ENCODE results near the gene NFIC. TPM values are rescaled to one million over a fixed set of nuclear protein-coding genes. Genes with fewer than 3 reads are reported as not detected.
A peak's percentile ranks its signal among the peaks of the same experiment; 100 is the strongest.

The NFIC gene
- total RNA-seq, 2 donors from 2014 or later = 42.0 to 71.3 TPM

DNA sequence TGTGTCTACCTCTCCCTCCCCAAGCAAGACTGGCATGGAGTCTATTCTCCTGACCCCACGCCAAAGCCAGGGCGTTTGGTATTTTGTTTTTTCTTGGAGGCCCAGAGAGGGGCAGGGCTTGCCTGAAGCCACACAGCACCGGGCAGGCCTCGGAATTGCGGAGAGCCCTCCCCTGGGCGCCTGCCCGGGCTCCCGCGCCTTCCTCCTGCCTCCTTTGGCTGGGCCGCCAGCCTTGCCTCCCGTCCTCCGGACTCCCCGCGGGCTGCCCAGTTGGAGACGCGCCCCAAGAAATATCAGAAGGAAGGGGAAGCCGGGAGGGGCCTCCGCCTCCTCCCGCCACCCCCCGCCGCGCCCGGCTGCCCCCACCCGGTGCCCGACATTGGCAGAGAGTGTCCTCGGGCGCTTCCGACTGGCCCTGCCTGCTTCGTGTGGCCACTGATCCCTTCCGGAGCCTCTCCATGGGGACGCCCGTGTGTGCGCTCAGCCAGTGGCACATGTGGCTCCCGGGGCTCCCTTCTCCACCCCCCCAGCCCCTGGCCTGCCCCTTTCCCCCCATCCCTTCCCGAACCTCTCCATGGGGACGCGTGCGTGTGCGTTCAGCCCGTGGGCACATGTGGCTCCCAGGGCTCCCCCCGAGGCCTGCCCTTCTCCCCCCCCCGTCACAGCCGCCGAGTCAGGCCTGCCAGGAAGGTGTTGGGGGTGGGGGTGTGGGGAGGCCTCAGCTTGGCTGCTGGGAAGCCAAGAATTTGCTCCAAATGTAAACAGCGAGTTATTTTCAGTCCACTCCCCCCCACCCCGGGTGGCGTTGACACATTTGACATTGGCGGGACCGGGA, 37.3 kb downstream of the NFIC start:
- H3K27me3 ChIP-seq = no peaks in the 10 kb centered on the region
- H3K4me3 ChIP-seq = peak overlapping the region; percentile 3
- no peaks in the 10 kb centered on the region for H3K9me3 ChIP-seq
- peak overlapping the region; percentile 5 to 66 for H3K9ac ChIP-seq (ENCODE audit: low read depth in 2 of 2, low read length in 2 of 2)
- intact Hi-C loops (cut with DNase I) = no loop called here
- no peaks in the 10 kb centered on the region for H3K36me3 ChIP-seq
- DNase-seq = peak; percentile 65
- peak overlapping the region; percentile 93 for H3K27ac ChIP-seq
- TF ChIP-seq, protein P1, sequence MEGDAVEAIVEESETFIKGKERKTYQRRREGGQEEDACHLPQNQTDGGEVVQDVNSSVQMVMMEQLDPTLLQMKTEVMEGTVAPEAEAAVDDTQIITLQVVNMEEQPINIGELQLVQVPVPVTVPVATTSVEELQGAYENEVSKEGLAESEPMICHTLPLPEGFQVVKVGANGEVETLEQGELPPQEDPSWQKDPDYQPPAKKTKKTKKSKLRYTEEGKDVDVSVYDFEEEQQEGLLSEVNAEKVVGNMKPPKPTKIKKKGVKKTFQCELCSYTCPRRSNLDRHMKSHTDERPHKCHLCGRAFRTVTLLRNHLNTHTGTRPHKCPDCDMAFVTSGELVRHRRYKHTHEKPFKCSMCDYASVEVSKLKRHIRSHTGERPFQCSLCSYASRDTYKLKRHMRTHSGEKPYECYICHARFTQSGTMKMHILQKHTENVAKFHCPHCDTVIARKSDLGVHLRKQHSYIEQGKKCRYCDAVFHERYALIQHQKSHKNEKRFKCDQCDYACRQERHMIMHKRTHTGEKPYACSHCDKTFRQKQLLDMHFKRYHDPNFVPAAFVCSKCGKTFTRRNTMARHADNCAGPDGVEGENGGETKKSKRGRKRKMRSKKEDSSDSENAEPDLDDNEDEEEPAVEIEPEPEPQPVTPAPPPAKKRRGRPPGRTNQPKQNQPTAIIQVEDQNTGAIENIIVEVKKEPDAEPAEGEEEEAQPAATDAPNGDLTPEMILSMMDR (IDR thresholded peaks at IDR 0.05) = no peak
- peaks cover 4% of the 10 kb centered on the region for H3K4me1 ChIP-seq

DNA sequence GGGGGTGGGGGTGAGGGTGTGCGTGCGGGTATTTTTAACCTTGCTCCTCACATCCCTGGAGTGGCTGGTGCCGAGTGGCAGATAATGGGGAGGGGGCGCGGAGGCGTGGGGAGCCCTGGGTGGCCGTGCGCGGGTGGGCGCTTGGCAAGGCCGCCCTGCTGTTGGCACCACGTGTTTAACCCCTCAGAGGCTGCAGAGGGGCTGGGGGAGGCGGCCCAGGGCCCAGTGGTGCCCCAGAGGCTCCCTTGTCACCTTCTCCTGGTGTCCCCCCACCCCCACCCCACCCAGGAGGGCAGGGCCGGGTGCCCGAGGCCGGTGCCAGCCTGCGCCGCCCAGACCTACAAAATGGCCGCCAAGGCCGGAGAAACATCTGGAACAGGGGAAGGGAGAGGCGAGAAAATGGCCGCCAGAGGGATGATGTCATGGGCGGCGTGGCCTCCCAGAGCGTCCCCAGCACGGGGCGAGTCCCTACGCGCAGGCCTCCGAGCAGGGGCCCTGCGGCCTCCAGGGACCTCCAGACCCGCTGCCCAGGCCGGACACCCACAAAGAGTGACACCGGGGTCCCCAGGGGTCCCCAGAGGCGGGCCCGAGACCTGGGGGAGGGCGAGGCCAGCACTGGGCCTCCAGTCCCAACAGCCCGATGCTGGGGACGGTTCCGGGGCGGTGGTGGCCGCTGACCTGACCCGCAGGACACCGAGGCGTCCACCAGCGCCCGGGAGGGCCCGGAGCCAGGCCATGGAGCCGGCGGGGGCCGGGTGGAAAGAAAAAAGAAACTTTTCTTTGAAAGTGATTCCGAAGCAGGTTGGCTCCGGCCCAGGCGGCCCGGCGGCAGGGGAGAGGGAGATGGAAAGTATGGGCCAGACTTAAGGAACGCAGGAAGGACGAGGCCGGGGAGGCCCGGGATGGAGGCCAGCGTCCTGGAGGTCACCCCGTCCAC, 38.2 kb downstream of the NFIC start:
- DNase-seq = peak; percentile 58
- TF ChIP-seq, protein P1 (IDR thresholded peaks at IDR 0.05) = no peak
- intact Hi-C loops (cut with DNase I) = no loop called here
- no peaks in the 10 kb centered on the region for H3K27me3 ChIP-seq
- H3K9me3 ChIP-seq = no peaks in the 10 kb centered on the region
- H3K9ac ChIP-seq (ENCODE audit: low read depth in 2 of 2, low read length in 2 of 2) = peak overlapping the region; percentile 34 to 73
- no peaks in the 10 kb centered on the region for H3K4me1 ChIP-seq
- peak overlapping the region; percentile 22 for H3K4me3 ChIP-seq
- no peaks in the 10 kb centered on the region for H3K36me3 ChIP-seq
- peak overlapping the region; percentile 93 for H3K27ac ChIP-seq

DNA sequence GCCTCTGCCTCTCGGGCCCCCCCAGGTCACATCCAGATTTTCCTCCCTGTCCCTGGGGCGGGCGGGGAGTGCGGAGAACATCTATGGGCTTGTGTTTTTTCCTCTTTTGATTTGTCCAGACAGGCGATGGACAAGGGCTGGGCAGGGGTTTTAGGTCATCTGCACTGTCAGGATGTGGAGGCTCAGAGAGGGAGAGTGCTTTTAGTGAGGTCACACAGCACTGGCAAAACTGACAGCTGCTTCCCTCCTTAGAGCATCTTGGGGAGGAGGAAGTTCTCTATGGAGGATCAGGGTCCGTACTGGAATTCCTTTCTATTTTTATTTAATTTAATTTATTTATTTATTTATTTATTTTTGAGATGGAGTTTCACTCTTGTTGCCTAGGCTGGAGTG, 38.9 kb downstream of the NFIC start:
- no peaks in the 10 kb centered on the region for H3K36me3 ChIP-seq
- H3K27ac ChIP-seq = peak overlapping the region; percentile 93
- peak overlapping the region; percentile 34 to 73 for H3K9ac ChIP-seq (ENCODE audit: low read depth in 2 of 2, low read length in 2 of 2)
- no peaks in the 10 kb centered on the region for H3K9me3 ChIP-seq
- no peaks in the 10 kb centered on the region for H3K4me1 ChIP-seq
- TF ChIP-seq, protein P1 (IDR thresholded peaks at IDR 0.05) = no peak
- H3K4me3 ChIP-seq = no peak overlapping the region
- intact Hi-C loops (cut with DNase I) = no loop called here
- DNase-seq = no peak
- H3K27me3 ChIP-seq = no peaks in the 10 kb centered on the region

DNA sequence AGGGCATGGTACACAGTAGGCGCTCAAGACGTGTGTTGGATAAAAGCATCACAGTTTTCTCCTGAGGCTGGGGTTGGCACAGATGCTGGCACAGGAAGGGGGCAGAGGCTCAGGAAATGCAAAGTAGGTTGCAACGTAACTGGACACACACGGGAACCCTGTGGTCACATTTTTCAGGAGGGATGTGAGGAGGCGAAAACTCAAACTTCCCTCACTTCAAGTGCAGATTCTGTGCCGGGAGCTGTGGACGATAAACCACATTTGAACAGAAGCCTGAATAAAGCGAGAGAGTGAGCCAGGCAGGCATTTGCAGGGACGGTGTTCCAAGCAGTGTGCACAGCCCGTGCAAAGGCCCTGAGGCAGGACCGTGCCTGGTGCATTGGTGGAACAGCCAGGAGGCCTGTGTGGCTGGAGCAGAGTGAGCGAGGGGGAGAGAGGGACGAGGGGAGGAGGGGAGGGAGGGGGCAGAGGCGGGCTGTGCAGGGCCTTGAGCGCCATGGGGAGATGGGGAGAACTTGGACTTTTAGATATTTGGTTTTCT, 40.3 kb downstream of the NFIC start:
- Histone ChIP-seq H3K27ac (no peak overlapping the region), H3K4me3 (no peak overlapping the region), H3K36me3 (no peaks in the 10 kb centered on the region), H3K9me3 (no peaks in the 10 kb centered on the region), H3K27me3 (no peaks in the 10 kb centered on the region), H3K9ac (ENCODE audit: low read depth in 2 of 2, low read length in 2 of 2) (no peak overlapping the region), H3K4me1 (no peaks in the 10 kb centered on the region)
- TF ChIP-seq, protein P1 (IDR thresholded peaks at IDR 0.05) = no peak
- DNase-seq = no peak
- intact Hi-C loops (cut with DNase I) = no loop called here

All from colonic mucosa (tissue), 4 donors.